ENCODE data around the gene TAF3.

TAF3 gene

GRCh38 chr10:8047452-8048280, 229.4 kb downstream of the TAF3 start:
- no peak for DNase-seq (ENCODE audit: low read depth)

GRCh38 chr10:8048281-8049008, 230.1 kb downstream of the TAF3 start:
- DNase-seq (ENCODE audit: low read depth): no peak

GRCh38 chr10:8049045-8049864, 230.9 kb downstream of the TAF3 start:
- no peak for DNase-seq (ENCODE audit: low read depth)

- no peak for DNase-seq (ENCODE audit: low read depth)
Observed at GRCh38 chr10:8049865-8050555, 231.7 kb downstream of the TAF3 start.

- no peak for DNase-seq (ENCODE audit: low read depth)
Observed at GRCh38 chr10:8050556-8051108, 232.3 kb downstream of the TAF3 start.

GRCh38 chr10:8051109-8051821, 233.0 kb downstream of the TAF3 start:
- no peak for DNase-seq (ENCODE audit: low read depth)

GRCh38 chr10:8051851-8052257, 233.5 kb downstream of the TAF3 start:
- DNase-seq (ENCODE audit: low read depth): no peak

GRCh38 chr10:8052341-8052955, 234.1 kb downstream of the TAF3 start:
- DNase-seq (ENCODE audit: low read depth): no peak

GRCh38 chr10:8052956-8053445, 234.7 kb downstream of the TAF3 start:
- DNase-seq (ENCODE audit: low read depth): no peak

GRCh38 chr10:8053446-8054243, 235.3 kb downstream of the TAF3 start:
- DNase-seq (ENCODE audit: low read depth): peak; percentile 10

- DNase-seq (ENCODE audit: low read depth): no peak
Observed at GRCh38 chr10:8054244-8054493, 235.9 kb downstream of the TAF3 start.

GRCh38 chr10:8054494-8055407, 236.4 kb downstream of the TAF3 start, which contains the start of gene GATA3:
TSS of gene GATA3 (plus strand) at chr10:8054688. CDS start at chr10:8055656, 968 bp downstream.
- no peak for DNase-seq (ENCODE audit: low read depth)

- no peak for DNase-seq (ENCODE audit: low read depth)
Observed at GRCh38 chr10:8055420-8056349, 237.4 kb downstream of the TAF3 start.

- DNase-seq (ENCODE audit: low read depth): no peak
Observed at GRCh38 chr10:8056378-8056777, 238.1 kb downstream of the TAF3 start.

GRCh38 chr10:8056871-8057331, 238.6 kb downstream of the TAF3 start:
- DNase-seq (ENCODE audit: low read depth): no peak

GRCh38 chr10:8057636-8058273, 239.4 kb downstream of the TAF3 start:
- DNase-seq (ENCODE audit: low read depth): no peak
